T-helper 2 cell (primary cell): ENCODE data around the gene GAL3ST1.
"Not testable (repeated sequence)": the region's sequence is repeated elsewhere in the genome, so short reads cannot be mapped to it uniquely, and the experiment has no call there.

Experiments used
- DNase-seq, 5 experiments: peaks; one replicate each; pipeline versions ENCODE4 v3.0.0 to v3.0.0-alpha.2; 2012 to 2022

Gene GAL3ST1

DNA sequence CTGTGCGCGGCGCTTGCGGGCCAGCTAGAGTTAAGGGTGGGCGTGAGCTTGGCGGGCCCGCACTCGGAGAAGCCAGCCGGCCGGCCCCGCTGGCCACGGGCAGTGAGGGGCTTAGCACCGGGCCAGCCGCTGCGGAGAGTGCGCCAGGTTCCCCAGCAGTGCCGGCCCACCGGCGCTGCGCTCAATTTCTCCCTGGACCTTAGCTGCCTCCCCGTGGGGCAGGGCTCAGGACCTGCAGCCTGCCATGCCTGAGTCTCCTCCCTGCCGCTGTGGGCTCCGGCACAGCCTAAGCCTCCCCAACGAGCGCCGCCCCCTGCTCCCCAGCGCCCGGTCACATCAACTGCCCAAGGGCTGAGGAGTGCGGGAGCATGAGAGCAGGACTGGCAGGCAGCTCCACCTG is 22.4 kb upstream of the GAL3ST1 start:
- DNase-seq: no peak

DNA sequence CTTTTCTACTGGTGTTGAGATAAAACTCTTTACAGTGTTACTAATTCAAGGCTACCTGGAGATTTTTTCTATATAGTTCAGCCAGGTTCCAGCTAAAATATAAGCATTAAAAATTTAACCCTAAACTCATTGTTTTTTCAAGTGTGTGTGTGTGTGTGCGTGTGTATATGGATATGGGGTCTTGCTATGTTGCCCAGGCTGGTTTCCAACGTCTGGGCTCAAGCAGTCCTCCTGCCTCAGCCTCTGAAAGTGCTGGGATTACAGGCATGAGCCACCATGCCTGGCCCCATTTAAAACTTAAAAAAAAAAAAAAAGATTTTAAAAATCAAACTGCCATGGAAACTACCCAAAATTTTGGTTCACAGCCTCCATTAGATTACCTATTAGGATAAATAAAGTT is 21.7 kb upstream of the GAL3ST1 start:
- no peak for DNase-seq

DNA sequence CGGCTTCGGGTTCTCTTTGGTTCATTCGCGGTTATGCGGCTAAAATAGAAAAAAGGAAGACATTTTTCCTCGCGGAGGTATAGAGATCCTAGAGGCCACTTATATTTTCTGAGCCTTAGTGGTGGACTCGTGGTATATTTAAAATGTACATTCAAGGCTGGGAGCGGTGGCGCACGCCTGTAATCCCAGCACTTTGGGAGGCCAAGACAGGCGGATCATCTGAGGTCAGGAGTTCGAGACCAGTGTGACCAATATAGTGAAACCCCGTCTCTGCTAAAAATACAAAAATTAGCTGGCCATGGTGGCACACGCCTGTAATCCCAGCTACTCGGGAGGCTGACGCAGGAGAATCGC is 17.9 kb upstream of the GAL3ST1 start:
- DNase-seq: not testable (repeated sequence)

DNA sequence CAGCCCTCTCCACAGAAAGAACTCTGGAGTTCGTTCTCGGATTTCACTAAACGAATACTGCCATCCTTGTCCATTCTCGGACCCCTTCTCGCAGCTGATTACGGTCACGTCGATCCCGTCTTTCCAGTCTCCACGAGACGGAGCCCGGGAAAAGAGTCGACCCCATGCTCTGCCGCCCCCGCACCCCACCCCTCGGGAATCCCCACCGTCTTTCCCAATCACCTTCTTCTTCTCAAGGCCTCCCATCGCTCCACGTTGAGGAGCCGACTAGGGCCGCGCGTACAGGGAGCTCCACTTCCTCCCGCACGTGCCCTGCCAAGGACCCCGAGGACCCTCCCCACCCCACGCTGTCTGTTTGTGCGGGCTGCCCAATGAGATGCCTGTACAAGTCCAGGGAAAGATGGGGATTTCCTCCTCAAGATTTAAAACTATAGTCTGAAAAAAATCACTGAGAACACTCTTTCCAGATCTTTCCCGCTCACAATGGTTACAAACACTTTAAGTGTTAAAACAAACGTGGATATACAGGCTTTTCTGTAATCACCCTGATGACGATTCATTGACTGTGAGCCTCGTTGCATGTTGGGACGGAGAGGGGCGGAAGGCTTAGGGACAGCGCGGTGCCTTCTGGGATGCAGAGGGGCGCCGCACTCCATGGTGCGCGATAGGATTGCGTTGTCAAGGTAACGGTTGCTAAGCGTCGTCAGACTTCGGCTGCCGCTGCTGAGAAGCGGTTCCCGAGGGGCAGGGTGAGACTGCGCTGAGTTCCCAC is 17.3 kb upstream of the GAL3ST1 start, which contains the start of gene PES1:
Gene PES1, minus strand, starts transcription at position 323 of the 772 bp plus-strand sequence. Its CDS starts 77 bp downstream, at position 246.
- DNase-seq: peak; percentile 80 to 99 (median 93)

DNA sequence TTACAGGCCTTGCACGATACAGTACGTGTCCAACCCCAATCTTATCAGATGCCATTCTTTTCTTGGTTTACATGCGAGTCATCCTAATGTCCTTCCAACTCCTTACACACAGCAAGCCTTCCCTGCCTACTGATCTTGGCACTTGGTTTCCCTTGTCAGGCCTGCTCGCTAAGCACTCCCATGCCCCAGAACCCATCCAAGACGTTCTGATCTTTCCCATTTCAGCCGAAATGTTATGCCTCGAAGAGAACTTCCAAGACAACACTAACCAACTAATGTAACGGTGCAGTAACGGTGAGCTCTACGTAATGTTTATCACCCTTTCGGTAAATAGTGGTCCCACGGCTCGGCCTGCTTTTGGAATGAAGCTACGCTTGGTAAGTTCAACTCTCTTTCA is 16.7 kb upstream of the GAL3ST1 start:
- no peak for DNase-seq

DNA sequence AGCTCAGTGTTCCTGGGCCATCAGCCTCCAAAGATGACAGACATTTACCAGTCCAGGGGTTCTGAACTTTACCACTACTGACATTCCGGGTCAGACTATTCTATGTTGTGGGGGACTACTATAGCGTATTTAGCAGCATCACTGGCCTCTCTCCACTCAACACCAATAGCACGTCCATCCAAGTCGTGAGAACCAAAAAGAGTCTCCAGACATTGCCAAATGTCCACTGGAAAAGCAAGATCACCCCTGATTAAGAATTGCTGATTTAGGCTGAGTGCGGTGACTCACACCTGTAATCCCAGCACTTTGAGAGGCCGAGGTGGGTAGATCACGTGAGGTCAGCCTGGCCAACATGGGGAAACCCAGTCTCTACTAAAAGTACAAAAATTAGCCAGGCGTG is 11.9 kb upstream of the GAL3ST1 start:
- no peak for DNase-seq

GRCh38 chr22:30584441-30584840 is 10.0 kb upstream of the GAL3ST1 start:
- no peak for DNase-seq

DNA sequence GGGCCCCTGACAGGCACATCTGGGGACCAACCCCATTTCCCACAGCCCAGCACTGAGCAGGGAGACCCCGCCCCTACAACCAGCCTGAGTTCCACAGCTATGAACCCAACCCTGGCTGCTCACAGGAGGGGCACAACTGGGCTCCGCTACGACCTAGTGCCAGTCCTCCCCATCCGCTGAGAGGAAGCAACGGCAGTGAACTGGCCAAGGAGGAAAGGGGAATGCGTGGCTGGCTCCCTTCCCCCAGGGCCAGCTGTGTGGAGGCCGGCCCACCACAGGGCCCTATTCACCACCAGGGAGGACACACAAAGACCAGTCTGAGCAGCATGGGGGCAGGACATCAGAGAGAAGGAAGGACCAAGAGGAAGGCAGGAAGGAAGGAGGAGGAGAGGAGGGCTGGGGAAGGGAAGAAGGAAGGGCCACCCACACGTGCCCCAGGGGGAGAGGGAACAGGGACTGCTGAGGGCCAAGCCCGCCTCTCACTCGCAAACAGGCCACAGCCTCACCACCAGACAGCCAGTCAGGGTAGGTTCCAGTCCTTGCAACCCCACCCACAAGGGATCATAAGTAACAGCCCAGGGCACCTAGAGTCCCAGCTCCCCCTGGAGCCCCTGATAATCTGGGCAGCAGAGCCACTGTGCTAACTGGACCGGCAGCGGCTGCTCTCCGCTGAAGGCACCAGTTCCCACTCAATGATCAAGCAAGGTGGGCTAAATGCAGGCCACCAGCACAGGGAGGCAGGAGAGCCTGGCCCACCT is 8.5 kb upstream of the GAL3ST1 start:
- no peak for DNase-seq

- DNase-seq: no peak
Observed at GRCh38 chr22:30582051-30582450, 7.6 kb upstream of the GAL3ST1 start.

GRCh38 chr22:30580896-30581295 is 6.4 kb upstream of the GAL3ST1 start:
- no peak for DNase-seq

DNA sequence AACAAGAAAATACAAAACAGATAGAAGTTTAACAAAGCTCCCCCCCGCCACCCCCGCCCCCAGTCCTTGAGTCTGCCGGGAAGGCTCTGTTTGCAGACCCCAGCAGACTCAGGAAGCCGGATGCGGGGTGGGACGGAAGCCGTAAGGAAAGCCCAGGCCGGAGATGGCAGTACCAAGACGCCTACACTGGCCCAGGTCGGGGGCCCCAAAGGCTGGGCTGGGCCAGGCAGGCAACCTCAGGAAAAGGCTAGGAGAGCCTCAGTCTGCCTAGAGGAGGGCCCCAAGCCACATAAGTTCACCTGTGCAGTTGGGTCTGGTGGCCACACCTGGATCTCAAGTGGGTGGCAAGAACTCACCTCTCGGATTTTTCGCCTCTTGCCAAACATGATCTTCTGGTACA is 4.0 kb upstream of the GAL3ST1 start:
- DNase-seq: no peak

DNA sequence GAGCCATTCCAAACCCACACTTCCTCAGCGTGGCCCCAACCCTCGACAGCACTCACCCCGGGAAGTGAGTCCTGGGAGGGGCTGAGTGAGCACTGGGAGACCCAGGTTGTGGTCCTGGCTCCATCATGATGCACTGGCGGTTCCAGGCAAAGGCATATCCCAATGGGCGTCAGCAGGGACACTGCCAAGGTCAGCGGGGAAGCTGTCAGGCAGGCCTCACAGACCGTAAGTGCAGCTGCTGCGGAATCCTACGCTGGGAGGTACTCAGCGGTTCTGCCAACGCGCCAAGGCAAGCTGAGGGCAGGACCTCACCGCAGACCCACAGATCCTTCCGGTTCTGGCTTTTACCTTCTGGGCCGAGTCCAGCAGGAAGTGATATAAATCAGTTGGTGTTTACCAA is 1.4 kb upstream of the GAL3ST1 start:
- DNase-seq: peak in 1 of 5 experiments; percentile 23

GRCh38 chr22:30574997-30575671 is 669 bp upstream of the GAL3ST1 start:
- DNase-seq: no peak

DNA sequence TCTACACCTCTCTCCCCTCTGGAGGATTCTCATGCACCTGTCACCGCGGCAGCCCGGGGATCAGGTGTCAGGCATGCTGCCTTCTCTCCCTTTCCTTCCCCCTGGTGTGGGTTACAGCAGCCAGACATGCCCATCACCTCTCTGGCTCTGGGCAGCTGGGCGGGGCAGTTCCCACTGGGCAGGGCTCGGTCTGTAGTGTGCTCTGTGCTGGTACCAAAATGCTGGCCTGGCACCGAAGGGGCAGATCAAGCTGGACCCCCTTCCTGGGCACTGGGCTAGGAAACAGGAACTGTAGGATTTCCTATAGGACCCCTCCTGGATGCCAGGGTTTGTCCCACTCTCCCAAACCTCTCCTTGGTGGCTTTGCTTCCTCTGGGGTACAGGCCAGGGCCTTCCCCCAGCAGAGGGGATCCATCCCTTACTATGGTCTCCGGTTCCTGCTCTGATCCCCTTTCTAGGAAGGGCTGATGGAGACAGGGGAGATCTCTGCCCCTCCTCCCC is 821 bp downstream of the GAL3ST1 start:
- no peak for DNase-seq

DNA sequence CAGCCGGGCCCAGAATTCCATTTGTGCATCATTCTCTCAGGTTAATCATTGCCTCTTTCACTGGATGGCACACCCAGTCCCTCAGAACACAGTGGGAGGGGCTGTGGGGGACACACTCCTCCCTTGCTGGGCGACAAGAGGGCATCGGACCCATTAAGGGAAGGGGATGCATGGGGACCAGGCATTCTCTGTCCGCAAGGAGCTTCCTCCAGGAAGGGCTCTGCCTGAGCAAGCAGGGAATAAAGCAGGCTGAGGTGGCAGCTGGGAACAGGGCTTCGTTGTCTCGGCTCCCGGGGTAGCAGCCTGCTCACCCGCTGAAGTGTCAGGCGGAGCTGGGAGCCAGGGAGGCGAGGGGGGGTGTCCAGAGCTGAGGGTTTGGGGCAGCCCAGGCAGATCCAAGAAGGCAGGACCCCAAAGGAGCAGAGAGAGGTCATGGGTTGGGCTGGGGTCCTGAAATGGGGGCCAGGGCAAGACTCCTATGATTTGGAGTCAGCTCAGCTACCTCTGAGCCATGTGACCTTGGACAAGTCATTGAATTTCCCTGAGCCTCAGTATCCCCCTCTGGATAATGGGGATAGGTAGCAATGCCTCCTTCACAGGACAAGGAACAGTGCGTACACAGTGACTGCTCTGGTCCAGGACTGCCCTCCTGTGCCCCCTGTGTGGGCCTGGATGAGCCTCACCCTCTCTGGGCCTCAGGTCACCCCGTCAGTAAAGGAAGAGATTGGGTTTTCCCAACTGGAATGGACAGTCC is 1.4 kb downstream of the GAL3ST1 start:
- no peak for DNase-seq

DNA sequence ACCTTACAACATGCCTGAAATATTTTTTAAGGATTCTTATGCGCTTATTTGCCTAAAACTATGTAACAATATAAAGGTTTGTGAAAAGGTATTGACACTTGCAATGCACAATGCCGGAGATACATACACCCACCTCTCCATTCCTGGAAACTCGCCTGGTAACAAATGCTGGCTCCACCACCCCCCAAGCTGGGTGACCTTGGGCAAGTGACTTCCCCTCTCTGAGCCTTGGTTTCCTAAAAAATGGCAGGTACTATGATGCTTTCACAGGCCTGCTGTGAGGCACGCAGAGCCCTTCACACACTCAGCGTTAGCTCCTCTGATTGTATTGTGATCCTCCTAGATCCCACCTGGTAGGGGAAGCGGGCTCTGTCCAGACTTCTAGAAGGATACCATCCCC is 2.3 kb downstream of the GAL3ST1 start:
- no peak for DNase-seq

DNA sequence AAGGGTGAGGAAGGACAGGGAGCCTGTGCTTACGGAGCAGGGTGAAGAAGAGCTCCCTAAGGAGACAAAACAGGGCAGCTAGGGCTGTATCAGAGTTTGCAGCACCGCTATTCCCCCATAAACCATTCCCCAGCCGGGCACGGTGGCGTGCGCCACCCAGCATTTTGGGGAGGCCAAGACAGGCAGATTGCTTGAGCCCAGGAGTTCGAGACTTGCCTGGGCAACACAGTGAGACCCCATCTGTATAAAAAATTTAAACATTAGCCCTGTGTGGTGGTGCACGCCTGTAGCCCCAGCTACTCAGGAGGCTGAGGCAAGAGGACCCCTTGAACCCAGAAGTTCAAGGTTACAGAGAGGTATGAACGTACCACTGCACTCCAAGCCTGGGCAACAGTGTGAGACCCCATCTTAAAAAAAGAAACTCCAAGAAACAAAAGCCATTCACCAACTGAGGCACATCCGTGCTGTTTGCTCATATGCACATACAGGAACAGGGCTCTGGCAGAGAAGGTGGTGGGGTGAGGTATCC is 4.7 kb downstream of the GAL3ST1 start:
- DNase-seq: no peak

GRCh38 chr22:30568137-30568805 is 6.2 kb downstream of the GAL3ST1 start:
- DNase-seq: no peak

DNA sequence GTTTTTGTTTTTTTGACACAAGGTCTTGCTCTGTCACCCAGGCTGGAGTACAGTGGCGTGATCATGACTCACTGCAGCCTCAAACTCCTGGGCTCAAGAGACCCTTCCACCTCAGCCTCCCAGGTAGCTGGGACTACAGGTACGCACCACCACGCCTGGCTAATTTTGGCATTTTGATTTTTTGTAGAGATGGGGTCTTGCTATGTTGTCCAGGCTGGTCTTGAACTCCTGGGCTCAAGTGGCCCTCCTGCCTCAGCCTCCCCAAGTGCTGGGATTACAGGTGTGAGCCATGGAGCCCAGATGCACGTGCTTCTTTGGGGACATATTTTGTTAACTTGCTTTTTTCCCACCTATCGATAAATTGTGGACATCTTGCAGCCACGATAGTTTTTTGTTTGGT is 7.2 kb downstream of the GAL3ST1 start:
- DNase-seq: not testable (repeated sequence)

GRCh38 chr22:30566125-30566524 is 8.3 kb downstream of the GAL3ST1 start:
- DNase-seq: no peak

DNA sequence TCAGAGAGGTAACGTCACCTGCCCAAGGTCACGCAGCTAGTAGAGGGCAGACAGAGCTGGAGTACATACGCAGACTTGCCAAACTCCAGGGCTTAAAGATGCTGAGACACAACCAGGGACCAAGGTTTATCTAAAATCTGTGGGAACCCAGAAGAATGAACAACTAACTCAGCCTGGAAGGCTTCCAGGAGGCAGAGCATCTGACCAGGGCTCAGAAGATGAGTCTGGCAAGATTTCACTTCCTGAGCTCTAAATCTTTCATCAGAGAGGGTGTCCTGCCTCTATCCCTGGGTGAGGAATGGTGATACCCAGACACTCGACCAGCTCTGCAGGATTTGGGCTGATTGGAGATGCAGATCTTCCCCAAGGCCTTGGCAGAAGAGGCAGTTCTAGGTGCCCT is 9.1 kb downstream of the GAL3ST1 start:
- DNase-seq: no peak

GRCh38 chr22:30564761-30565119 is 9.7 kb downstream of the GAL3ST1 start:
- no peak for DNase-seq
